NCI-H2029 treated with DMSO at 0.1 percent for 48 hours (cell line): ENCODE data around the gene YAF2.

Experiments used
- DNase-seq: peaks from one replicate; lab custom pipeline; 2025; lab: John Stamatoyannopoulos, UW

The YAF2 gene

GRCh38 chr12:42144408-42145196 is 93.4 kb downstream of the YAF2 start, which contains the start of gene GXYLT1:
Gene GXYLT1, minus strand, starts transcription at chr12:42144874. Its CDS starts 228 bp downstream, at chr12:42144646.
- peak; percentile 69 for DNase-seq

DNA sequence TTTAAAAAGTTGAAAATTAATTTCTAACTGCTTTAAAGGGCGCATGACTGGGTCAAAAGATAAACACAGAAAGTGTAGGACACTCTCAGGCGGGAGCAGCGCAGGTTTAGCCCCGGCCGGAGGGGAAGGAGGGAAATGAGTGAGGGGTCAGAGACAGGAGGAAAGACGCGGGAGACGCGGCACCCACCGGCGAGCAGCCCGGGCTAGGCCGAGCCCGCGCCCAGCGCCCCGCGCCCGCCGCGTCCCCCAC is 94.0 kb downstream of the YAF2 start:
- no peak for DNase-seq

GRCh38 chr12:42143452-42144157 is 94.4 kb downstream of the YAF2 start:
- DNase-seq, result no peak

DNA sequence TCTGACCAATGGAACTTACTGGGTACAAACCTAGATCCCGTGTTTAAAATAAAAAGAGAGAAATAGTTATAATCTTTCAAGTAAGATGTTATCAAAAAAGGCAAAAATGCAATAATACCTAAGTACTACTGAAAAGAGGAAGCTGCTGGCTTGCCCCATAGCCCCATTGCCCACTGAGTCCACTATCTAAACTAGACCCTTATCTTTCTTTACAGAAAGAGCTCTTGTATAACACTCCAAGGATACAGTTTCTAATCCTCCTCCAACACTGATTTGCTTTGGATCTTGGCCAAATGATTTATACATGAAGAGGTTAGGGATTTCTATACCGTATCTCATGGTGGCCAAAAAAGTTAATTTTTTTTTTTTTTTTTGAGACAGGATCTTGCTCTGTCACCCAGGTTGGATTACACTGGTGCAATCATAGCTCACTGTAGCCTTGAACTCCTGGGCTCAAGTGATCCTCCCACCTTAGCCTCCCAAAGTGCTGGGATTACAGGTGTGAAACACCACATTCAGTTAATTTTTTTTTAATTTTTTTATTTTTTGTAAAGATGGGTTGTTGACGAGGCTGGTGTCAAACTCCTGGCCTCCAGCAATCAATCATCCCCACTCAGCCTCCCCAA is 96.0 kb downstream of the YAF2 start:
- DNase-seq, result peak; percentile 25

- DNase-seq, result no peak
Observed at GRCh38 chr12:42140901-42141300, 97.1 kb downstream of the YAF2 start.

DNA sequence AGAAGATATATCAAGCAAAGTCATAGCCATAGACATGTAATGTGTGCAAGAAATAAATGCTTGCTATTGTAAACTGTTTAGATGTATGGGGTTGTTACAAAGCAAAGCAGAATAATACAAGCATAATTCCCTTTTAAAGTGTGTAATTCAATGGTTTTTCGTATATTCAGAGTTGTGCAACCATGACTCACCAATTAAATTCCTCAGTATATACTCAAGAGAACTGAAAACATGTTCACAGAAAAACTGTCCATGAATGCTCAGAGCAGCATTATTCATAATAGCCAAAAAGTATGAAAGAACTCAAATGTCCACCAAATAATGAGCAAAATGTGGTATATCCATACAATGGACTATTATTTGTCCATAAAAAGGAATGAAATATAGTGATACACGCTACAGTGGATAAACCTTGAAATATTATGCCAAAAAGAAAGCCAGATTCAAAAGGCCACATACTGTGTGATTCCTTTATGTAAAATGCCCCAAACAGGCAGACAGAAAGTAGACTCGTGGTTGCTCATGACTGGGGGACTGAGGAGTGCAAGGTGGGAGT is 102.7 kb downstream of the YAF2 start:
- DNase-seq, result no peak

GRCh38 chr12:42130672-42131402 is 107.2 kb downstream of the YAF2 start:
- no peak for DNase-seq

DNA sequence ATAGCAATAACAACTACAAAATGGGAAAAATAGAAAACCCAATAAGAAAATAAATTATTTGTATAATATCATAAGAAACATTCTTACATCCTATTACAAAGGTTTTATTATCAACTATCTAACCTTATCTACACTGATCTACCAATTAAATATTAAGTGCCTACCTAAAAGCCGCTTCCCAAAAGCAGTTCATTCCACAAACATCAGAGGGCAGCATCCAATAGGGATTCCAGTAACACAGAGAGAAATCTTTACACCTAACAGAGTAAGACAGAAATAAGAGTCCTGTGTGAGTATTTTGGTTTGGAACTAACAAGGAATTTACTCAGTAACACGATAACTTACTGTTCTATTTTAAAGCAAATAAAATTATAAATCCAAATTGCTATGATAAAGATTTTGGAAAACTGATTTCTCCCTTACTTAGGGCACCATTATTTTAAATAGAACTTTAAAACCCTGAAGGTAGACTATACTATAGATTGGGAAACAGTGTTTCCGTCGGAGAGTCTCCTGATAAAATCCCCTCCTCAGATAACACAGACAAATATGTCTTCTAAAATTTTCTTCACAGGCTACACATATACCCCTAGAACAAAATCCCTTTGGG is 108.3 kb downstream of the YAF2 start:
- peak; percentile 58 for DNase-seq

GRCh38 chr12:42128888-42129287 is 109.2 kb downstream of the YAF2 start:
- DNase-seq, result no peak

DNA sequence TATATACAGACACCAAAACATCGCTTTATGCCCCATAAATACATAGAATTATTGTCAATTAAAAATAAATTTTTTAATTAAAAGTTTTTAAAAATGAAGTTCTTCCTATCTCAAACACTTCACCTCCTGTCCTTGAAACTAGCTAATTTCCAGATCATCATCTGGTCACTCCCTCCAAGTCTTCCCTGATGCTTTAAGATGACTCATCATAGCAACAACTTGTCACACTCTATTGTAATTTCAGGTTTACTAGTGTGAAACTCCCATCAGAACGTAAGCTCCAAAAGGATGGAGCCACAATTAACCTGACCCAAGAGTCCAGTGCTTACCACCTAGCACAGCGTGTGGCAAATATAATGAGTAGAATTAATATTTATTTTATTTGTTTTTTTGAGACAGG is 109.7 kb downstream of the YAF2 start:
- no peak for DNase-seq

- DNase-seq, result no peak
Observed at GRCh38 chr12:42126963-42127362, 111.1 kb downstream of the YAF2 start.

- no peak for DNase-seq
Observed at GRCh38 chr12:42125388-42125767, 112.7 kb downstream of the YAF2 start.

GRCh38 chr12:42124764-42125387 is 113.2 kb downstream of the YAF2 start:
- no peak for DNase-seq

- no peak for DNase-seq
Observed at GRCh38 chr12:42119085-42119633, 118.9 kb downstream of the YAF2 start.

GRCh38 chr12:42118136-42118879 is 119.7 kb downstream of the YAF2 start:
- no peak for DNase-seq

DNA sequence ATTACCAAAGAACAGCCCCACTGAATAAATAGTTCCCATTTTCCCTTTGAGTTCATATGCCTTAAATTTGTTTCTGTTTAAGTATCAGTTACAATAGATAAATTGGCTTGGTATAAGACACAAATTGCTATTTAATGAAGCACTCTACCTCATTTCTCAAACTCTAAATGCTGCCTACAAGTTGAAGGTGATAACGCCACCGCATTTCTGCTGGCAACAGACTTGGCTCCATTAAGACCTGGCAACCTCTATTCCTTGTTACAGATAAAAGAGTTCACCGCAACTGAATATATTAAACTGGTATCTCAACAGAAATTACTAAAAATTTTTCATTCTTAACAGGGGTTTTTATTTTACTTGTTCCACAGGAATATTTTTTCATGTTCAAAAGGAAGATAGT is 129.0 kb downstream of the YAF2 start:
- DNase-seq, result no peak
